ENCODE measurements around the gene DSE.
A peak's percentile ranks its signal among the peaks of the same experiment; 100 is the strongest.

The DSE gene

DNA sequence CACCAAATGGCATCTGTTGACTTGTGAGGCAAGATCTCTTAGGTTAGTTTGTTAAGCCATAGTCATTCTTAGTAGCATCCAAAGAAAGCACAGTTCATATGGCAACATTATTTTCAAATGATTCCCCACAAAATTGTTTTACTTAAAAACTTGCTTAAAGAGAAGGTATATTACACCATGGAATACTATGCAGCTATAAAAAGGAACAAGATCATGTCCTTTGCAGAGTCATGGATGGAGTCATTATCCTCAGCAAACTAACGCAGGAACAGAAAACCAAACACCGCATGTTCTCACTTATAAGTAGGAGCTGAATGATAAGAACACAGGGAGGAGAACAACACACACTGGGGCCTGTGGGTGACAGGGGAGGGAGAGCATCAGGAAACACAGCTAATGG lies 10.9 kb upstream of the DSE start:
- H3K4me3 ChIP-seq (ENCODE audit: low read depth, low read length): no peak overlapping the region
- TF ChIP-seq, protein P1, sequence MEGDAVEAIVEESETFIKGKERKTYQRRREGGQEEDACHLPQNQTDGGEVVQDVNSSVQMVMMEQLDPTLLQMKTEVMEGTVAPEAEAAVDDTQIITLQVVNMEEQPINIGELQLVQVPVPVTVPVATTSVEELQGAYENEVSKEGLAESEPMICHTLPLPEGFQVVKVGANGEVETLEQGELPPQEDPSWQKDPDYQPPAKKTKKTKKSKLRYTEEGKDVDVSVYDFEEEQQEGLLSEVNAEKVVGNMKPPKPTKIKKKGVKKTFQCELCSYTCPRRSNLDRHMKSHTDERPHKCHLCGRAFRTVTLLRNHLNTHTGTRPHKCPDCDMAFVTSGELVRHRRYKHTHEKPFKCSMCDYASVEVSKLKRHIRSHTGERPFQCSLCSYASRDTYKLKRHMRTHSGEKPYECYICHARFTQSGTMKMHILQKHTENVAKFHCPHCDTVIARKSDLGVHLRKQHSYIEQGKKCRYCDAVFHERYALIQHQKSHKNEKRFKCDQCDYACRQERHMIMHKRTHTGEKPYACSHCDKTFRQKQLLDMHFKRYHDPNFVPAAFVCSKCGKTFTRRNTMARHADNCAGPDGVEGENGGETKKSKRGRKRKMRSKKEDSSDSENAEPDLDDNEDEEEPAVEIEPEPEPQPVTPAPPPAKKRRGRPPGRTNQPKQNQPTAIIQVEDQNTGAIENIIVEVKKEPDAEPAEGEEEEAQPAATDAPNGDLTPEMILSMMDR (IDR thresholded peaks at IDR 0.05; ENCODE audit: low read depth, low read length): no peak
- DNase-seq (ENCODE audit: low read depth, low spot score): no peak
- in situ Hi-C loops (cut with HindIII; ENCODE audit: low sequenced_read_pairs): no loop called here

DNA sequence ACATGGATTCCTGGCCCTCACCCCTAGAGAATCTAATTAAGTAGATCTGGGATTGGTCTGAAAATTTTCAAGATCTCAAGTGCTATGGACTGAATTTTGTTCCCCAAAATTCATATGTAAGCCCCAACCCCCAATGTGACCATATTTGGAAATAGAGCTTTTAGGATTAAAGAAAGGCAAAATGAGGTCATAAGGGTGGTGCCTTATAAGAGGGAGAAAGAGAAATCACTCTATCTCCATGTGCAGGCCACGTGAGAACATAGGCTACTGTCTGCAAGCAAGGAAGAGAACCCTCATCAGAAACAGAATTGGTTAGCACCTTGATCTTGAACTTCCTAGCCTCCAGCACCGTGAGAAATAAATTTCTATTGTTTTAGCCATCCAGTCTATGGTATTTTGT lies 8.5 kb upstream of the DSE start:
- TF ChIP-seq, protein P1 (IDR thresholded peaks at IDR 0.05; ENCODE audit: low read depth, low read length): no peak
- H3K4me3 ChIP-seq (ENCODE audit: low read depth, low read length): no peak overlapping the region
- in situ Hi-C loops (cut with HindIII; ENCODE audit: low sequenced_read_pairs): no loop called here
- DNase-seq (ENCODE audit: low read depth, low spot score): no peak

DNA sequence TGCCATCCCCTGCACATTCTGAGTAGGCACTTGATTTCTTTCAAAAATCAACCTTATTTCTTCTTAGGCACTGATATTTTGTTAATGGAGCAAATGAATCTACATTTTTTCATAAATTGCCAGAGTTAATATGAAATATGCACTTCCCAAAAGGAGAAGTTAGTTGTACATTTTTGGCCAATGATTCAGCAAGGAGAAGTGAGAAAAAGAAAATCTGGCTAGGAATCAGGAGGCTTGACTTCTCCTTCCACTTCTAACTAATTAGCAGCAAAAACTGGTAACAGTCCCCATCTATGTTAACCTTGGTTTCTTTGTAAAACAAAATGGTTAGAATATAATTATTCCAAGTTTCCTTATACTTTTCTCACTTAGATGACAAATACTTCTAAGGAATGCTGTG lies 7.0 kb upstream of the DSE start:
- peak; percentile 51 for DNase-seq (ENCODE audit: low read depth, low spot score)
- in situ Hi-C loops (cut with HindIII; ENCODE audit: low sequenced_read_pairs): no loop called here
- H3K4me3 ChIP-seq (ENCODE audit: low read depth, low read length): no peak overlapping the region
- TF ChIP-seq, protein P1 (IDR thresholded peaks at IDR 0.05; ENCODE audit: low read depth, low read length): no peak

- in situ Hi-C loops (cut with HindIII; ENCODE audit: low sequenced_read_pairs): no loop called here
- TF ChIP-seq, protein P1 (IDR thresholded peaks at IDR 0.05; ENCODE audit: low read depth, low read length): no peak
- no peak overlapping the region for H3K4me3 ChIP-seq (ENCODE audit: low read depth, low read length)
- DNase-seq (ENCODE audit: low read depth, low spot score): no peak
These were observed 6.4 kb upstream of the DSE start for GRCh38 chr6:116364321-116364720.

DNA sequence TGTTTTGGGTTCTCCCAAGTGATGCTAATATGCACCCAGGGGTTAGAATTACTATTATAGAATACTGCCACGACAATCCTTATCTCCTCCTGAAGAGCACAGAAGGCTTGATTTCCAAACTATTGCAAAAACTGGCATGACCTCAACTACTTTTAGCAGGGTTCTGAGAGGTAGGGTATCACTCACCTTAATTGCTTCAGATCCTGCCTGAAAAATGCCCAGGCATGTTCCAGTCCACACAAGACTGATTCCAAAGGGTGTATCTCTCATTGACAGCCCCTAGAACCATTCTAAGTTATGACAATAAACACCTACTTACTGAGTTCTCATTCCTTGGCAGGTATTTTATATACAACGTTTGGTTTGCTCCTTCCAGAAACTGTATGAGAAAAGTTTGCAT lies 5.0 kb upstream of the DSE start:
- no peak for DNase-seq (ENCODE audit: low read depth, low spot score)
- no peak overlapping the region for H3K4me3 ChIP-seq (ENCODE audit: low read depth, low read length)
- TF ChIP-seq, protein P1 (IDR thresholded peaks at IDR 0.05; ENCODE audit: low read depth, low read length): no peak
- in situ Hi-C loops (cut with HindIII; ENCODE audit: low sequenced_read_pairs): no loop called here

DNA sequence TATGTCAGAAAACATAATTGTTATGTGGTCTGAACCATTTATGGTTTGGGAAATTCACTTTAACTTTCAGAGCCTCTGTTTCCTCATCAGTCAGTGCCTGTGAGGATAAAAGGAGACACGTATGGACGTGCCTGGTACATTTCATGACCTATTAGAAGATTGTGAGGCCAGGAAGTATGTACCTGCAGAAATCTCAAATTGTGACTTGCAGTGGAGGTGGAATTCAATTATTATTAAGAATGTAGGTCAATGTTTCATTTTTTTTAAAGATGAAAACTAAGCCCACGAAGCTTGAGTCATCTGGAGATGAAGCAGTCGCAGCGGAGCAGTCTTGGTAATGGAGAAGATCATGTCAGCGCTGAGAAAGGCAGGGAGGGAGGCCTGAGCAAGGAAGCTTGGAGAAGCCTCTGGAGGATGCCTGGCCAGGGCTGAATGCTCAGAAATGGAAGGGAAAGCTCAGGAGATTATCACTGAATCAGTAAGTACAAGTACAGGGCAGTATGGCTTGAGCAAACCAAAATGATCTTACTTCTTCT lies 3.9 kb upstream of the DSE start:
- no peak overlapping the region for H3K4me3 ChIP-seq (ENCODE audit: low read depth, low read length)
- TF ChIP-seq, protein P1 (IDR thresholded peaks at IDR 0.05; ENCODE audit: low read depth, low read length): no peak
- no peak for DNase-seq (ENCODE audit: low read depth, low spot score)
- in situ Hi-C loops (cut with HindIII; ENCODE audit: low sequenced_read_pairs): no loop called here

DNA sequence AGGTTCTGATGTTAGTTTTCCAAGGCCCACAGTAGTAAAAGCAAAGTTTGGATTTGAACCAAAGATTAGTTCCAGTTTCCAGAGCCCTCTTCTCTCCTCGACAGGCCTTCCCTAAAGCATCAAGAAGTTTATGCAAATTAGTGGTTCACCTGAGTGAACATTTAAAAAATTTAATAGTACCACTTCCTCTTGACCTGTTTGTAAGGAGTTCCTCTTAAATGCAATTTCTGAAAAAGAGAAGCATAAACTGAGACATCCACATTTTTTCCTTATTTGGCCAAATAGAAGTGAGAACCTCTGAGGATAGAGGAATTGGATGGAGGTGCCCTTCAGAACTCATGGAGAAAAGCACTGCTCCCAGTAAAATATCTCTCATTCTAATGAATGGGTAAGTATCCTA lies 1.2 kb upstream of the DSE start:
- TF ChIP-seq, protein P1 (IDR thresholded peaks at IDR 0.05; ENCODE audit: low read depth, low read length): no peak
- in situ Hi-C loops (cut with HindIII; ENCODE audit: low sequenced_read_pairs): no loop called here
- DNase-seq (ENCODE audit: low read depth, low spot score): peak; percentile 18
- H3K4me3 ChIP-seq (ENCODE audit: low read depth, low read length): no peak overlapping the region
